ENCODE measurements around the gene RFX7. TPM values are rescaled to one million over a fixed set of nuclear protein-coding genes. Genes with fewer than 3 reads are reported as not detected.

Gene RFX7
- total RNA-seq, 2 experiments from 2014 or later: 29.4 to 30.5 TPM

DNA sequence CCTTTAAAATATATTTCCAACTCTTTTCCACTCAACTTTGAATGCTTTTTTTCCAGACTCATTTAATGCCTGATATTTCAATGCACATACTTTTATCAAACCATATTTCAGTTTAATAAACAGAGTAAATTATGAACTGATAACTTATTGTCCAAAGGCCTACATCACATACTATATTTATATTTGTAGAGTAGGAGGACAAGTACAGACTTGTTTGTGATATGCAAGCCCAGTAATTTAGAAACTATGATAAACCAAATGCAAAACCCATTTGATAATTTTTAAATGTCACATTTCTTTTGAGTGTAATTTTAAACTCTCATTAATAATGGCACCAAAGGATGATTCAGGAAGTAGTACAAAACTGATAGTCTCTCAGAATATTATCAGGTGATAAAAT, 3.3 kb downstream of the RFX7 start:
- ChIA-PET POLR2A (interaction anchor here (0.7 kb wide), 1 partner anchor 13 kb away, joined by 3 read pairs; no protein-coding TSS in a partner anchor), CTCF (no interaction called here)
- H3K4me3 Mint-ChIP-seq: no peak overlapping the region
- peak overlapping the region; percentile 82 for H3K27ac Mint-ChIP-seq
- H3K36me3 Mint-ChIP-seq (ENCODE audit: low read depth): peaks cover 37% of the 10 kb centered on the region
- H3K9me3 Mint-ChIP-seq: no peaks in the 10 kb centered on the region
- peaks cover 40% of the 10 kb centered on the region for H3K4me1 Mint-ChIP-seq (ENCODE audit: low read depth)
- TF ChIP-seq, protein P1, sequence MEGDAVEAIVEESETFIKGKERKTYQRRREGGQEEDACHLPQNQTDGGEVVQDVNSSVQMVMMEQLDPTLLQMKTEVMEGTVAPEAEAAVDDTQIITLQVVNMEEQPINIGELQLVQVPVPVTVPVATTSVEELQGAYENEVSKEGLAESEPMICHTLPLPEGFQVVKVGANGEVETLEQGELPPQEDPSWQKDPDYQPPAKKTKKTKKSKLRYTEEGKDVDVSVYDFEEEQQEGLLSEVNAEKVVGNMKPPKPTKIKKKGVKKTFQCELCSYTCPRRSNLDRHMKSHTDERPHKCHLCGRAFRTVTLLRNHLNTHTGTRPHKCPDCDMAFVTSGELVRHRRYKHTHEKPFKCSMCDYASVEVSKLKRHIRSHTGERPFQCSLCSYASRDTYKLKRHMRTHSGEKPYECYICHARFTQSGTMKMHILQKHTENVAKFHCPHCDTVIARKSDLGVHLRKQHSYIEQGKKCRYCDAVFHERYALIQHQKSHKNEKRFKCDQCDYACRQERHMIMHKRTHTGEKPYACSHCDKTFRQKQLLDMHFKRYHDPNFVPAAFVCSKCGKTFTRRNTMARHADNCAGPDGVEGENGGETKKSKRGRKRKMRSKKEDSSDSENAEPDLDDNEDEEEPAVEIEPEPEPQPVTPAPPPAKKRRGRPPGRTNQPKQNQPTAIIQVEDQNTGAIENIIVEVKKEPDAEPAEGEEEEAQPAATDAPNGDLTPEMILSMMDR (IDR thresholded peaks at IDR 0.05): no peak
- no peaks in the 10 kb centered on the region for H3K27me3 Mint-ChIP-seq
- ATAC-seq (no peak), DNase-seq (no peak)
- intact Hi-C loops (cut with micrococcal nuclease): no loop called here

DNA sequence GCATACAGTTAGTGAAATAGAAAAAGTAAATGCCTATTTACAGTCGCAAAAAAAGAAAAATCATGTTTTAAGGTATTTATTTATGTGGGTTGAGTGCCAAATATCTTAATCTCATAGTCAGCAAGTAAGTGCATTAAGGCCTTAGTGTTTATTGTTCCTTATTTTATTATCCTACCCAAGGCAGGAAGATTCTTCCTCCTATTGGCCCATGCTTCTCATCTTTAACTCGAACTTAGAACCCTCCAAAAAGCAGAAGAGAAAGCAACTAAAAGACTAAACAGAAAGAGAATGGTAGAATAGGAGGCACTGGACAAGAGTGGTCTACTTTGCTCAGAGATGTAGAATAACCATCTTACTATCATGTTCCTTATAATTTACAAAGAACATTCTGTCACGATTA, 7.5 kb downstream of the RFX7 start:
- ChIA-PET CTCF (no interaction called here), POLR2A (interaction anchor here (1.1 kb wide), 1 partner anchor 8 kb away, joined by 4 read pairs; no protein-coding TSS in a partner anchor)
- Mint-ChIP-seq H3K36me3 (ENCODE audit: low read depth) (peaks cover 73% of the 10 kb centered on the region), H3K27me3 (no peaks in the 10 kb centered on the region), H3K9me3 (peaks cover 29% of the 10 kb centered on the region), H3K4me3 (no peak overlapping the region), H3K27ac (peak overlapping the region; percentile 34), H3K4me1 (ENCODE audit: low read depth) (peaks cover 45% of the 10 kb centered on the region)
- DNase-seq (no peak), ATAC-seq (no peak)
- intact Hi-C loops (cut with micrococcal nuclease): no loop called here
- TF ChIP-seq, protein P1 (IDR thresholded peaks at IDR 0.05): no peak

DNA sequence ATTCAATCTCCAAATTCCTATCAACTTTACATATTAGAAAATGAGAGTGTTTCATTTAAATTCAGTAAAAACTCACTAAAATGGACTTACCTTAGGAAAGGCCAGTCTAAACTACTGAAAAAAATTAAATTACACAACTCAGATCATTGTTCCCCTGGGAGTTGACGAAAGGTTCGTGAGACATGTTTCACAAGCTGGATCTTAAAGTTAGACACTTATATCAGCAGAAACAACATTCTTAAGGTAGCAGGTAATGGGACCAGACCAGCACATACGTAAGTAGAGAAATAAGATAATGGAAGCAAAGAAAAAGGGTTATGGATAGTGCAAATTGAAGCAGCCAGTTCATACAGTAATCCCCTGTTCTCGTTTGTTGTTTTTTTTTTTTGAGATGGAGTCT, 8.9 kb downstream of the RFX7 start:
- Mint-ChIP-seq H3K27me3 (no peaks in the 10 kb centered on the region), H3K9me3 (peaks cover 40% of the 10 kb centered on the region), H3K4me1 (ENCODE audit: low read depth) (peaks cover 39% of the 10 kb centered on the region), H3K4me3 (no peak overlapping the region), H3K36me3 (ENCODE audit: low read depth) (peaks cover 81% of the 10 kb centered on the region), H3K27ac (no peak overlapping the region)
- no peak for DNase-seq
- CTCF ChIA-PET: interaction anchor here (1.0 to 1.3 kb wide), 2 partner anchors 11 to 90 kb away, joined by 3 to 6 read pairs; no protein-coding TSS in a partner anchor
- intact Hi-C loops (cut with micrococcal nuclease): no loop called here
- TF ChIP-seq, protein P1 (IDR thresholded peaks at IDR 0.05): no peak
- POLR2A ChIA-PET: no interaction called here
- no peak for ATAC-seq

DNA sequence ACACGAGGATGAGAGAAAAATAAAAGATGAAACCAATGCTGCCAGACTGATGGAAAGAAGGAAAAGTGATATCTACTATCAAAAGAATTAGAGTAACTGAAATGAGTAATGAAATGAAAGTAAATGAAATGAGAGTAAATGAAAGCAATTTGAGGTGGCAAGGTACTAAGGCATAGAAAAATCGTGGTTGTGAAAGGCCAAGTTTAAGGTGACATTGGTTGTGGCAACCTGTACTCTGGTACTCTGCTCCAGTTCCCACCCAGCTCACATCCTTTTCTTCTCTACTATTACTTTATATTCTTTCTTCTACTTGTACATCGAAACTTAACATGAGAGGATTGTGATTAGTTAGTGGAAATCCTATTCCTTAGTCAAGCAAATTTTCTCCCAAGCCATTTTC, 10.1 kb downstream of the RFX7 start:
- intact Hi-C loops (cut with micrococcal nuclease): no loop called here
- ATAC-seq: peak; percentile 42
- no peak for DNase-seq
- H3K36me3 Mint-ChIP-seq (ENCODE audit: low read depth): peaks cover 87% of the 10 kb centered on the region
- TF ChIP-seq, protein P1 (IDR thresholded peaks at IDR 0.05): no peak
- no peak overlapping the region for H3K4me3 Mint-ChIP-seq
- H3K27ac Mint-ChIP-seq: peak overlapping the region; percentile 66
- peaks cover 39% of the 10 kb centered on the region for H3K4me1 Mint-ChIP-seq (ENCODE audit: low read depth)
- POLR2A ChIA-PET: interaction anchor here (0.9 kb wide), 1 partner anchor 9 kb away, joined by 4 read pairs; no protein-coding TSS in a partner anchor
- peaks cover 45% of the 10 kb centered on the region for H3K9me3 Mint-ChIP-seq
- H3K27me3 Mint-ChIP-seq: no peaks in the 10 kb centered on the region
- CTCF ChIA-PET: no interaction called here

DNA sequence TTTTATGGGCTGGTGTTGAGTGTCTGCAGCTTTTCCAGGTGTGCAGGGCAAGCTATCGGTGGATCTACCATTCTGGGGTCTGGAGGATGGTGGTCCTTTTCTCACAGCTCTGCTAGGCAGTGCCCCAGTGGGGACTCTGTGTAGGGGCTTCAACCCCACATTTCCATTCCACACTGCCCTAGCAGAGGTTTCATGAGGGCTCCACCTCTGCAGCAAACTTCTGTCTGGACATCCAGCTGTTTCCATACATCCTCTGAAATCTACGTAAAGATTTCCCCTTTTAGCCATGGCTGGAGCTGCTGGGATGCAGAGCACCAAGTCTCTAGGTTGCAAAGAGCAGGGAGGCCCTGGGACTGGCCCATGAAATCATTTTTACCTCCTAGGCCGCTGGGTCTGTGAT, 11.6 kb downstream of the RFX7 start:
- intact Hi-C loops (cut with micrococcal nuclease): no loop called here
- TF ChIP-seq, protein P1 (IDR thresholded peaks at IDR 0.05): no peak
- Mint-ChIP-seq H3K4me3 (no peak overlapping the region), H3K27me3 (no peaks in the 10 kb centered on the region), H3K36me3 (ENCODE audit: low read depth) (peaks cover 83% of the 10 kb centered on the region), H3K27ac (no peak overlapping the region), H3K9me3 (peaks cover 57% of the 10 kb centered on the region), H3K4me1 (ENCODE audit: low read depth) (peaks cover 38% of the 10 kb centered on the region)
- ATAC-seq (no peak), DNase-seq (no peak)
- CTCF ChIA-PET: interaction anchor here (1.3 to 2.2 kb wide), 2 partner anchors 14 to 29 kb away, joined by 3 to 5 read pairs; no protein-coding TSS in a partner anchor
- POLR2A ChIA-PET: interaction anchor here (0.9 to 1.0 kb wide), 2 partner anchors 11 to 117 kb away, joined by 3 read pairs; partner anchors contain the start of gene RFX7

Measured in activated CD8-positive, alpha-beta T cell treated with anti-CD3 and anti-CD28 coated beads for 36 hours (primary cell).